GM12865 (cell line): ENCODE results near the gene GSG1L2.

Source experiments
- DNase-seq: peaks from one replicate; pipeline ENCODE4 v3.0.0; 2010; ENCODE audit warnings: low read depth
- H3K4me3 ChIP-seq: 2 replicates; pipeline ENCODE4 v1.5.1; 2011; ENCODE audit warnings: mild to moderate bottlenecking, low read depth, low read length, control low read depth
- TF ChIP-seq, protein P1 (sequence below): IDR thresholded peaks from 2 replicates; pipeline ENCODE4 v1.5.1; 2011; ENCODE audit warnings: low read length, control low read depth, low read depth, inconsistent platforms; ENCODE audit not compliant: insufficient read depth; ENCODE audit errors: missing control alignments

Gene GSG1L2

DNA sequence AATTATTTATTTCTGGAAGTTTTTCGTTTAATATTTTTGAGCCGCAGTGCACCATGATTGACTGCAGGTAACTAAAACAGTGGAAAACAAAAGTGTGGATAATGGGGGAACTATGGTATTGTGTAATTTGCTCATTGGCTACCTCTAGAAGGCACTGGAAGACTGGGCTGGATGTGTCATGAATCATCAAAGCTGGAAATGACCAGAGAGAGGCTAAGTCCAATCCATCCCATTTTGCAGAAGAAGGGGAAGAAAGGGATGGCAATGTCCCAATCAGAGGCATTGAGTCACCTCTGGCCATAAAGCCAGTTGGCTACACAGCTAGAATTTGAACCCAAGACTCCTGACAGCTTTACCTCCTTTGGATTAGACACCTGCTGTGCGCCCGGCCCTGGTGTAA is 33.2 kb upstream of the GSG1L2 start:
- no peak overlapping the region for H3K4me3 ChIP-seq
- DNase-seq: no peak
- TF ChIP-seq, protein P1, sequence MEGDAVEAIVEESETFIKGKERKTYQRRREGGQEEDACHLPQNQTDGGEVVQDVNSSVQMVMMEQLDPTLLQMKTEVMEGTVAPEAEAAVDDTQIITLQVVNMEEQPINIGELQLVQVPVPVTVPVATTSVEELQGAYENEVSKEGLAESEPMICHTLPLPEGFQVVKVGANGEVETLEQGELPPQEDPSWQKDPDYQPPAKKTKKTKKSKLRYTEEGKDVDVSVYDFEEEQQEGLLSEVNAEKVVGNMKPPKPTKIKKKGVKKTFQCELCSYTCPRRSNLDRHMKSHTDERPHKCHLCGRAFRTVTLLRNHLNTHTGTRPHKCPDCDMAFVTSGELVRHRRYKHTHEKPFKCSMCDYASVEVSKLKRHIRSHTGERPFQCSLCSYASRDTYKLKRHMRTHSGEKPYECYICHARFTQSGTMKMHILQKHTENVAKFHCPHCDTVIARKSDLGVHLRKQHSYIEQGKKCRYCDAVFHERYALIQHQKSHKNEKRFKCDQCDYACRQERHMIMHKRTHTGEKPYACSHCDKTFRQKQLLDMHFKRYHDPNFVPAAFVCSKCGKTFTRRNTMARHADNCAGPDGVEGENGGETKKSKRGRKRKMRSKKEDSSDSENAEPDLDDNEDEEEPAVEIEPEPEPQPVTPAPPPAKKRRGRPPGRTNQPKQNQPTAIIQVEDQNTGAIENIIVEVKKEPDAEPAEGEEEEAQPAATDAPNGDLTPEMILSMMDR: no peak

DNA sequence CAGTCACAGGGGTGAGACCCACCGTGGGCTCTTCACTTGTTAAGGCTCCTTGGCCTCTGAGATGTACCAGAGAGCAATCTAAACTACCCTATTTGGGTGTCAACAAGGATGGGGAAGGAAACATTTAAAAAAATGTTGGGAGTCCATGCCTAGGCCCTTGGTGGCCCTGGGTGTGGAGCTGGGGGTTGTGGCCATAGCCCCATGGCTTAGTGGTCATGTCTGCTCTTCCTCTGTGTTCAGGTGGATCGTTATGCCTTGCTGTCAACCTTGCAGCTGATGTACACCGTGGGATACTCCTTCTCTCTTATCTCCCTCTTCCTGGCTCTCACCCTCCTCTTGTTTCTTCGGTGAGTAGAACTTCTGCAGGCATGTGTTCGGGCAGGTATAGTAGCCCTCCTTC is 32.4 kb upstream of the GSG1L2 start:
- H3K4me3 ChIP-seq: no peak overlapping the region

DNA sequence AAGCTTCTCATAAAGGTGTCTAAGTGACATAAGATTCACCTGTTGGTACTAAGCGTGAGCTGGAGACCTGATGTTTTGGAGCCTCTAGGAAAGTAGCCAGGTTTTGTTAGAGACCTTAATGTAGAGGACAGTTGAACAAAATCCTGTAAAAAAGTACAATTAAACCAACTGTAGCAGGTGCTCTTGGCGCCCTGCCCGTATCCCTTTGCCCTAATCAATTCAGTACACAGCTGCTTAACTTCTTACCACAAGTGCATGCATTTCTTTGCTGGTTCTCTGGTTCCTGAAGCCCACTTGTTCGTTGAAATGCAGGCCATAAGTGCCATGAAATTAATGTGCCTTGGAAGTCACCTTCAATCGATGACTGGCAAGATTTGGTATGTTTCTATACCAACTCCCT is 28.3 kb upstream of the GSG1L2 start:
- H3K4me3 ChIP-seq: no peak overlapping the region
- TF ChIP-seq, protein P1: no peak
- DNase-seq: no peak

More for the DNA sequence above, 32.4 kb upstream of the GSG1L2 start:
- no peak for DNase-seq
- TF ChIP-seq, protein P1: no peak

DNA sequence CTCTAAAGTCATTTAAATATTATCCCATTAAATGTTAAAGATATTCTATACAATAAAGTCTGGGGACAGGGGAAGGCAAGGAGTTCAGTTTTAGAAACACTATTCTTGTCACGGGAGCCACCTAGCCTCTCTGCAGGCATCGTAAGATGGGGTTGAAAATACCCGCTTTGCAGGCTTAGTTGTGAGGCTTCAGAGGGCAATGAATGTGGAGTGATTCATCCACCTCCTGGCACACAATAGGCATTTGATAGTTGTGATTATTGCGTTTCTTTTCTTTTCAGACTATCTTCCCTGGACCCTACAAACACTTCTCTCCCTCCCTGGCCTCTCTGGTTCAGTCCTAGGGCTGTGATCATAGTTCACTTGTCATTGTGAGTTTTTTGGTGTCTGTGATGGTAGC is 23.4 kb upstream of the GSG1L2 start:
- H3K4me3 ChIP-seq: no peak overlapping the region
- no peak for DNase-seq
- TF ChIP-seq, protein P1: no peak

DNA sequence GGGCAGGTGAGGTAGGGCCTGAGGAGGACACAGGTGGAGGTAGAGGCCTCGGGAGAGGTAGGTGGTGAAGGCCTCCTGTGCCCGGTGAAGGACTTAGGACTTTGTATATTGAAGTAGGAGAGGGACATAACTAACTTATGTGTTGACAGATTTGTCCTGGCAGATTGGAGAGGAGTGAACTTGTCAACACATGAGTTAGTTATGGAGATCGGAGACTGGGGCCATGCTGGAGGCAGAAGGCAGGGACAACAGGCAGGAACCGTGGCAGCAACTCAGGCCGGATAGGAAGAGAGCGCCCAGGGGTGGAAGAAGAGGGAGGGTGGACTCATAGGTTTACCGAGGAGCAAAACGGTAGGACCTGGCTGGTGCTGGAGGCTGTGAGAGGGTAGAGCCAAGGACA is 22.3 kb upstream of the GSG1L2 start:
- H3K4me3 ChIP-seq: no peak overlapping the region
- TF ChIP-seq, protein P1: no peak
- DNase-seq: no peak

DNA sequence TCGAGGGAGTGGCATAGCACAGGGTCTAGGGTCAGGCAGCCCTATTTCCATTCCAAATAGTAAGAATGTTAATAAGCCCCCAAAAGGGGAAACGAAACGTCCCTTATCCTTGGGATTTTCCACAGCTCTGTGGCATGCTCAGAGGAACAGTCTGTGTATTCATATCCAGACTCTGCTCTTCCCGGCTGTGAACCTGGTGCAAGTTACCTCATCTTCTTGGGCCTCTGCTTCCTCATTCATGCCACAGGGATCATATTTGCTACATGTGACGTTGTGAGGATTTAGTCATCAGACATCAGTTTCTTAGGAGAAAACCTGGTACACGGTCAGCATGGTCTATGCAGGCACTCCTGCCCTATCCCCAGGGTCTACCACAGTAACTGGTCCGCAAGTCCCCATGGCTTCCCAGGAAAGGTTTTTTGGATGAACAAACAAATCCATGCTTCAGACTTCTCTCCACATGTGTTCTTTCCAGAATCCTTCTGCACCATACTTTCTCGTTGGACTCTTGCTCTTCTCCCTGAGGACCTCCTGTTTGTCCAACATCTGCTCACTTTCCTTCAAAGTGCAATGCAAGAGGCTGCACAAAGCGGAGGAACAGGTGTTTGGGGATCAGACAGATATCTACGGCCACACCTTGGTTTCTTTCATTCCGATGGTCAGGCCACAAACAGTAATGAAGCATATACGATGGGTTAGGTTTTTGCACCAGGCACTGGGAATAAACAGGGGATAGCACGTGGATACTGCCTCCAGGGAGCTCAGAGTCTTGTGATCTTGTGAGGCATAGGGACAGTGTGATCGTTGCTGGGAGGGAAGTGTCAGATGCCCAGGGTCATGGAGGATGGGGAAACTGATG is 21.5 kb upstream of the GSG1L2 start:
- TF ChIP-seq, protein P1: no peak
- no peak overlapping the region for H3K4me3 ChIP-seq
- DNase-seq: no peak

DNA sequence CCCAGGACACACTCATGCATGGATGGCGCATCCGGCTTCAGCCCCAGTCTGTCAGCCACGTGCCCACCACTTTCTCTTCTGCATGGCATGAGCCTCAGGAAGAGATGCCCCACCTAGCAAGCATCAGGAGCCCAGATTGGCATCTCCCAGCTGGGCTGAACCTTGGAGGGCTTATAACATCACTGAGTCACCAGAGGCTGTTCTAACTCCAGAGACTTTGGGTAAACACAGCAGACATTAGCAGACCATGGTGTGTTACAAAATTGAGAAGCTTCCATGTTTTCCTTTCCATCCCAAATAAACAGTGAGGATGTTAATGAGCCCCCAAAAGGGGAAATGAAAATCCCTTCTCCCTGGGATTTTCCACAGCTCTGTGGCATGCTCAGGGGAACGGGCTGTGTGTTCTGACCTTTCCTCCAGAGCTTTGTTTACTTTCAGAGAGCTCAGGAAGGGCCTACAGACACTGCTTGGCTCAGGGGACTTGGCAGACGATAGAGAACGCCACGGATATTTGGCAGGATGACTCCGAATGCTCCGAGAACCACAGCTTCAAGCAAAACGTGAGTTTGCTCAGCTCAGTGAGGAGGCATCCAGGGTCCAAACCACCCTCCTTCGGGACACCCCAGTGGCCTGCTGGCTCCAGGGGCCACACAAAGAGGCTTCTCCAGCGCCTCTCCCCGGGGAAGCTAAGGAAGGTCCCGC is 20.3 kb upstream of the GSG1L2 start:
- TF ChIP-seq, protein P1: no peak
- no peak for DNase-seq
- H3K4me3 ChIP-seq: no peak overlapping the region
